ENCODE measurements around the gene ACOXL.
"Not testable (repeated sequence)": the region's sequence is repeated elsewhere in the genome, so short reads cannot be mapped to it uniquely, and the experiment has no call there.

The ACOXL gene

GRCh38 chr2:111044066-111044465, 311.7 kb downstream of the ACOXL start:
- no peaks in the 10 kb centered on the region for H3K4me1 ChIP-seq (ENCODE audit: control insufficient read depth, insufficient read depth, low read length)
- peaks cover 90% of the 10 kb centered on the region for H3K27me3 ChIP-seq (ENCODE audit: control insufficient read depth, insufficient read depth, low read length)
- H3K4me3 ChIP-seq (ENCODE audit: low read length): no peak overlapping the region
- H3K9me3 ChIP-seq (replicated peaks; ENCODE audit: low read length): no peaks in the 10 kb centered on the region
- no peak overlapping the region for H3K9ac ChIP-seq (ENCODE audit: low read depth, low read length)
- no peaks in the 10 kb centered on the region for H3K36me3 ChIP-seq (ENCODE audit: insufficient read depth, low read length)
- no peak overlapping the region for H3K4me2 ChIP-seq (ENCODE audit: low read length)

GRCh38 chr2:111045236-111045635, 312.9 kb downstream of the ACOXL start:
- H3K4me3 ChIP-seq (ENCODE audit: low read length); H3K9me3 ChIP-seq (replicated peaks; ENCODE audit: low read length); H3K4me1 ChIP-seq (ENCODE audit: control insufficient read depth, insufficient read depth, low read length); H3K36me3 ChIP-seq (ENCODE audit: insufficient read depth, low read length); H3K4me2 ChIP-seq (ENCODE audit: low read length); H3K9ac ChIP-seq (ENCODE audit: low read depth, low read length): not testable (repeated sequence)
- peaks cover 90% of the 10 kb centered on the region for H3K27me3 ChIP-seq (ENCODE audit: control insufficient read depth, insufficient read depth, low read length)

GRCh38 chr2:111045771-111046444, 313.5 kb downstream of the ACOXL start:
- H3K4me3 ChIP-seq (ENCODE audit: low read length): no peak overlapping the region
- H3K27me3 ChIP-seq (ENCODE audit: control insufficient read depth, insufficient read depth, low read length): peaks cover 90% of the 10 kb centered on the region
- no peaks in the 10 kb centered on the region for H3K36me3 ChIP-seq (ENCODE audit: insufficient read depth, low read length)
- no peaks in the 10 kb centered on the region for H3K9me3 ChIP-seq (replicated peaks; ENCODE audit: low read length)
- no peaks in the 10 kb centered on the region for H3K4me1 ChIP-seq (ENCODE audit: control insufficient read depth, insufficient read depth, low read length)
- H3K9ac ChIP-seq (ENCODE audit: low read depth, low read length): no peak overlapping the region
- no peak overlapping the region for H3K4me2 ChIP-seq (ENCODE audit: low read length)

GRCh38 chr2:111046670-111047069, 314.3 kb downstream of the ACOXL start:
- H3K27me3 ChIP-seq (ENCODE audit: control insufficient read depth, insufficient read depth, low read length): peaks cover 82% of the 10 kb centered on the region
- H3K36me3 ChIP-seq (ENCODE audit: insufficient read depth, low read length): no peaks in the 10 kb centered on the region

GRCh38 chr2:111048856-111049768, 316.7 kb downstream of the ACOXL start:
- no peak overlapping the region for H3K9ac ChIP-seq (ENCODE audit: low read depth, low read length)
- H3K9me3 ChIP-seq (replicated peaks; ENCODE audit: low read length): no peaks in the 10 kb centered on the region
- H3K27me3 ChIP-seq (ENCODE audit: control insufficient read depth, insufficient read depth, low read length): peaks cover 82% of the 10 kb centered on the region
- H3K4me1 ChIP-seq (ENCODE audit: control insufficient read depth, insufficient read depth, low read length): no peaks in the 10 kb centered on the region
- H3K4me3 ChIP-seq (ENCODE audit: low read length): no peak overlapping the region
- no peaks in the 10 kb centered on the region for H3K36me3 ChIP-seq (ENCODE audit: insufficient read depth, low read length)
- no peak overlapping the region for H3K4me2 ChIP-seq (ENCODE audit: low read length)

More at GRCh38 chr2:111046670-111047069, 314.3 kb downstream of the ACOXL start:
- Histone ChIP-seq H3K9me3 (replicated peaks; ENCODE audit: low read length) (no peaks in the 10 kb centered on the region), H3K4me2 (ENCODE audit: low read length) (no peak overlapping the region), H3K4me1 (ENCODE audit: control insufficient read depth, insufficient read depth, low read length) (no peaks in the 10 kb centered on the region), H3K4me3 (ENCODE audit: low read length) (no peak overlapping the region), H3K9ac (ENCODE audit: low read depth, low read length) (no peak overlapping the region)

- H3K9me3 ChIP-seq (replicated peaks; ENCODE audit: low read length): no peaks in the 10 kb centered on the region
- no peak overlapping the region for H3K4me2 ChIP-seq (ENCODE audit: low read length)
- no peak overlapping the region for H3K4me3 ChIP-seq (ENCODE audit: low read length)
- H3K4me1 ChIP-seq (ENCODE audit: control insufficient read depth, insufficient read depth, low read length): no peaks in the 10 kb centered on the region
- no peak overlapping the region for H3K9ac ChIP-seq (ENCODE audit: low read depth, low read length)
- peaks cover 83% of the 10 kb centered on the region for H3K27me3 ChIP-seq (ENCODE audit: control insufficient read depth, insufficient read depth, low read length)
- H3K36me3 ChIP-seq (ENCODE audit: insufficient read depth, low read length): no peaks in the 10 kb centered on the region
These were observed 317.6 kb downstream of the ACOXL start for GRCh38 chr2:111049792-111050640.

GRCh38 chr2:111050701-111051376, 318.5 kb downstream of the ACOXL start:
- H3K9ac ChIP-seq (ENCODE audit: low read depth, low read length): no peak overlapping the region
- H3K36me3 ChIP-seq (ENCODE audit: insufficient read depth, low read length): no peaks in the 10 kb centered on the region
- H3K4me1 ChIP-seq (ENCODE audit: control insufficient read depth, insufficient read depth, low read length): no peaks in the 10 kb centered on the region
- H3K4me2 ChIP-seq (ENCODE audit: low read length): no peak overlapping the region
- peaks cover 81% of the 10 kb centered on the region for H3K27me3 ChIP-seq (ENCODE audit: control insufficient read depth, insufficient read depth, low read length)
- H3K9me3 ChIP-seq (replicated peaks; ENCODE audit: low read length): no peaks in the 10 kb centered on the region
- no peak overlapping the region for H3K4me3 ChIP-seq (ENCODE audit: low read length)

- Histone ChIP-seq H3K27me3 (ENCODE audit: control insufficient read depth, insufficient read depth, low read length) (peaks cover 75% of the 10 kb centered on the region), H3K36me3 (ENCODE audit: insufficient read depth, low read length) (no peaks in the 10 kb centered on the region), H3K9me3 (replicated peaks; ENCODE audit: low read length) (no peaks in the 10 kb centered on the region), H3K4me3 (ENCODE audit: low read length) (no peak overlapping the region), H3K9ac (ENCODE audit: low read depth, low read length) (no peak overlapping the region), H3K4me2 (ENCODE audit: low read length) (no peak overlapping the region), H3K4me1 (ENCODE audit: control insufficient read depth, insufficient read depth, low read length) (no peaks in the 10 kb centered on the region)
These were observed 320.2 kb downstream of the ACOXL start for GRCh38 chr2:111052621-111053020.

- Histone ChIP-seq H3K4me1 (ENCODE audit: control insufficient read depth, insufficient read depth, low read length) (no peaks in the 10 kb centered on the region), H3K9me3 (replicated peaks; ENCODE audit: low read length) (no peaks in the 10 kb centered on the region), H3K27me3 (ENCODE audit: control insufficient read depth, insufficient read depth, low read length) (peaks cover 77% of the 10 kb centered on the region), H3K9ac (ENCODE audit: low read depth, low read length) (no peak overlapping the region), H3K36me3 (ENCODE audit: insufficient read depth, low read length) (no peaks in the 10 kb centered on the region), H3K4me2 (ENCODE audit: low read length) (no peak overlapping the region), H3K4me3 (ENCODE audit: low read length) (no peak overlapping the region)
These were observed 320.9 kb downstream of the ACOXL start for GRCh38 chr2:111053266-111053665.

- Histone ChIP-seq H3K27me3 (ENCODE audit: control insufficient read depth, insufficient read depth, low read length) (peaks cover 75% of the 10 kb centered on the region), H3K9ac (ENCODE audit: low read depth, low read length) (no peak overlapping the region), H3K4me2 (ENCODE audit: low read length) (no peak overlapping the region), H3K4me1 (ENCODE audit: control insufficient read depth, insufficient read depth, low read length) (no peaks in the 10 kb centered on the region), H3K9me3 (replicated peaks; ENCODE audit: low read length) (no peaks in the 10 kb centered on the region), H3K36me3 (ENCODE audit: insufficient read depth, low read length) (no peaks in the 10 kb centered on the region), H3K4me3 (ENCODE audit: low read length) (no peak overlapping the region)
These were observed 321.6 kb downstream of the ACOXL start for GRCh38 chr2:111053825-111054515.

Data from skeletal muscle satellite cell (primary cell).